ENCODE measurements around the gene STK39.

STK39 gene

DNA sequence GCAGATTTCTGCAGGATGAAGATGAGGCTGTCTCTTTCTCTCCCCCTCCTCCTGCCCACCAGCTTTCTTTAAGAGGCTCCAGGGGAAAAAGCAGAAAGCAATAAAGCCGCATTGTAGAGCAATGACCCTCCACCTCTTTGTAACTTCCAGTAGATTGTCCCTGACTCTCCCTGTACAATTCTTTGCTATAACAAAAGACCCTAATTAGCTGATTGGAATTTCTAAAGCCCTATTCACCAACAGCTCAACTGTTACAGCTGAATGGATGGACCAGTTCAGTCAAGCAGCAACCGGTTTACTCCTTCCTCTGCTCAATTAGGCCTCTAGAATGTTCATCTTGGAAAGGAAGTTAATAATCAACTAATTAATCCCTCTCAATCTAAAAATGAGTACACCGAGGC lies 301.0 kb downstream of the STK39 start:
- Histone ChIP-seq H3K9me3 (ENCODE audit: low read length) (no peaks in the 10 kb centered on the region), H3K9ac (ENCODE audit: low read length) (no peak overlapping the region), H3K4me3 (ENCODE audit: low read depth in 1 of 2, low read length in 2 of 2) (no peak overlapping the region)

DNA sequence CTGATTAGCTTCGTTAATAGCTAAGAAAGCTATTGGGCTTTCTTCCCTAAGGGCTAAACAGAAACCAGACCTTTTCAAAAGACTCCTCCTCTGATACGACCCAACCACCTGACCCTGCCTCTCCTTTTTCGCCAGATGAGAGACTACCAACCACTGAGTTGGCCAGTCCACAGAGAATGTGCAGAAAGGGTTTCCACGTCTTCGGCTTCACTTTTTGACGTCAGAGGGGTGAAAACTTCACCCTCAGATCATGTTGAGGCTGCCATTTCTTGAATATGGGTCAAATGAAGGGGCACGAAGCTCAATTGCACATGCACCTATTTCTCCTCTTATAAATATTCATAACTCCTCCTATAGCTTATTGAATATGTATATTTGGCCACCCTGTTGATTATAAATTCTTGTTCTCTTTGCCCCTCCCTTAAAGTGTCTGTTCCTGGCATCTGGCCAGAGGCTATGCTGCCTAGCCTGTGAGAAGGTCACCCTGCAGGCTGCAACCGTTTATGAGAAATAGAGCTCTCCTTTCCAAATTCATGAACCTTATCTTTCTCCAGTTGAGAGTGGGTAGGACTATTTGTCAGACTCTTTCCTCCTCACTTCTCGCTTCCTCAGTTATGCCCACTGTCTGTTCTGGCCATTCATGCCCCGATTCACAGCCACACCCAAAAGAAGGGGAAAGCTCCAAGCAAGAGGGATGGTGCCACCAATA lies 301.6 kb downstream of the STK39 start:
- H3K27ac ChIP-seq (ENCODE audit: low read depth, low read length) = no peak overlapping the region
- no peak overlapping the region for H3K9ac ChIP-seq (ENCODE audit: low read length)
- H3K36me3 ChIP-seq (ENCODE audit: insufficient read depth, low read length) = no peaks in the 10 kb centered on the region
- H3K9me3 ChIP-seq (ENCODE audit: low read length) = no peaks in the 10 kb centered on the region
- no peaks in the 10 kb centered on the region for H3K27me3 ChIP-seq (ENCODE audit: control insufficient read depth in 1 of 2, insufficient read depth in 2 of 2, low read length in 2 of 2)
- H3K4me3 ChIP-seq (ENCODE audit: low read depth in 1 of 2, low read length in 2 of 2) = no peak overlapping the region
- no peaks in the 10 kb centered on the region for H3K4me1 ChIP-seq (ENCODE audit: insufficient read depth, low read length)

More for the DNA sequence above, 301.0 kb downstream of the STK39 start:
- no peaks in the 10 kb centered on the region for H3K4me1 ChIP-seq (ENCODE audit: insufficient read depth, low read length)
- H3K27ac ChIP-seq (ENCODE audit: low read depth, low read length) = no peak overlapping the region
- no peaks in the 10 kb centered on the region for H3K36me3 ChIP-seq (ENCODE audit: insufficient read depth, low read length)
- no peaks in the 10 kb centered on the region for H3K27me3 ChIP-seq (ENCODE audit: control insufficient read depth in 1 of 2, insufficient read depth in 2 of 2, low read length in 2 of 2)

DNA sequence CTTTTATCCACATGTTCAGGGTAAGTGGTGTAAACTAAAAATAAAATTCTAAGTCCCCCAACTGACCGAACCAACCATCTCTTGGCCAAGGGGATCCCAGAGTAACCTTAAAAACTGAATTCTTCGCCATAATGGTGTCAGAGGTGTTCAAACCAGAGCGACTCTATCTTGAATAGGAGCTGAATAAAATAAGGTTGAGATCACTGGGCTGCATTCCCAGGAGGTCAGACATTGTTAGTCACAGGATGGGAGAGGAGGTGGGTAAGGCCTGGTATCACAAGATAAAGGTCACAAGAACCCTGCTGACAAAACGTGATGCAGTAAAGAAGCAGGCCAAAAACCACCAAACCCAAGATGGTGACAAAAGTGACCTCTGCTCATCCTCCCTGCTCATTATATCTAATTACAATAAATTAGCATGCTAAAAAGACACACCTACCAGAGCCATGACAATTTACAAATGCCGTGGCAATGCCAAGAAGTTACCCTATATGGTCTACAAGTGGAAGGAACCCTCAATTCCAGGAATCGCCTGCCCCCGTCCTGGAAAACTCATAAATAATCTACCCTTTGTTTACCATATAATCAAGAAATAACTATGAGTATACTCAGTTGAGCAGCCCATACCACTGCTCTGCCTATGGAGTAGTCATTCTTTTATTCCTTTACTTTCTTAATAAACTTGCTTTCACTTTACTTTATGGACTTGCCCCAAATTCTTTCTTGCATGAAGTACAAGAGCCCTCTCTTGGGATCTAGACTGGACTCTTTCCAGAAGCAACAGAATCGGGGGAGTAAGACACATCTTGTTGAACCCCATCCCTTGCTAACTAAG lies 302.4 kb downstream of the STK39 start:
- Histone ChIP-seq H3K4me1 (ENCODE audit: insufficient read depth, low read length) (no peaks in the 10 kb centered on the region), H3K9me3 (ENCODE audit: low read length) (no peaks in the 10 kb centered on the region), H3K9ac (ENCODE audit: low read length) (no peak overlapping the region), H3K36me3 (ENCODE audit: insufficient read depth, low read length) (no peaks in the 10 kb centered on the region), H3K27me3 (ENCODE audit: control insufficient read depth in 1 of 2, insufficient read depth in 2 of 2, low read length in 2 of 2) (no peaks in the 10 kb centered on the region), H3K27ac (ENCODE audit: low read depth, low read length) (no peak overlapping the region), H3K4me3 (ENCODE audit: low read depth in 1 of 2, low read length in 2 of 2) (no peak overlapping the region)

DNA sequence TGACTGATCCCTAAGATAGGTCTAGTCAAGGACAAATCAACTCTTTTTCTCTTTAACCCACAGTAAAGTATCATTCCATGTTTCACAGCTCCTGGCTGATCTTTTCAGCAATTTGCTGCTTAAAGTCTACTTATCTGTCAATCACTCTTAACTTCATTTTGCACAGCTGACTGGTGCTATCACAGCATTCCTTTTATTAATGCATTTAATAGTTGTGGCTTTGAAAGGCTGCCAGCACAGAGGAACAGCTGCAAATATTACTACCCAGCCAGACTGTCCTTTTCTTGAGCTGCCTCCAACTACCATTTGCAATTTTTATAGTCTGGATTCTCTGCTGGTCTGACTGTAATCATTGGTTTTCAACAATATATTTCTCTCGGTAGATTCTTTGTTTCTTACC lies 303.5 kb downstream of the STK39 start:
- Histone ChIP-seq H3K27ac (ENCODE audit: low read depth, low read length) (no peak overlapping the region), H3K27me3 (ENCODE audit: control insufficient read depth in 1 of 2, insufficient read depth in 2 of 2, low read length in 2 of 2) (no peaks in the 10 kb centered on the region), H3K36me3 (ENCODE audit: insufficient read depth, low read length) (no peaks in the 10 kb centered on the region), H3K4me1 (ENCODE audit: insufficient read depth, low read length) (no peaks in the 10 kb centered on the region), H3K4me3 (ENCODE audit: low read depth in 1 of 2, low read length in 2 of 2) (no peak overlapping the region), H3K9me3 (ENCODE audit: low read length) (no peaks in the 10 kb centered on the region), H3K9ac (ENCODE audit: low read length) (no peak overlapping the region)

DNA sequence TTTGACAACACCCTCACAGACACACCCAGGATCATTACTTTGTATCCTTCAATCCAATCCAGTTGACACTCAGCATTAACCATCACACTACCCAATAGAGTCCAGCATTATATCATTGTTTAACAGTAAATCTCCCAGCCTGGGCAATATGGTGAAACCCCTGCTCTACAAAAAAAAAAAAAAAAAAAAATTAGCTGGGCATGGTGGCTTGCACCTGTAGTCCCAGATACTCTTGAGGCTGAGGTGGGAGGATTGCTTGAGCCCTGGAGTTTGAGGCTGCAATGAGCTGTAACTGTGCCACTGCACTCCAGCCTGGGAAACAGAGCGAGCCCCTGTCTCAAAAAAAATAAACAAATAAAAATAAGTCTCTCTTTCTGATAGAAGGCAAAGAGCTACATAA lies 304.0 kb downstream of the STK39 start:
- H3K4me1 ChIP-seq (ENCODE audit: insufficient read depth, low read length) = no peaks in the 10 kb centered on the region
- H3K9ac ChIP-seq (ENCODE audit: low read length) = no peak overlapping the region
- H3K9me3 ChIP-seq (ENCODE audit: low read length) = no peaks in the 10 kb centered on the region
- H3K4me3 ChIP-seq (ENCODE audit: low read depth in 1 of 2, low read length in 2 of 2) = no peak overlapping the region
- no peaks in the 10 kb centered on the region for H3K27me3 ChIP-seq (ENCODE audit: control insufficient read depth in 1 of 2, insufficient read depth in 2 of 2, low read length in 2 of 2)
- H3K27ac ChIP-seq (ENCODE audit: low read depth, low read length) = no peak overlapping the region
- H3K36me3 ChIP-seq (ENCODE audit: insufficient read depth, low read length) = no peaks in the 10 kb centered on the region

DNA sequence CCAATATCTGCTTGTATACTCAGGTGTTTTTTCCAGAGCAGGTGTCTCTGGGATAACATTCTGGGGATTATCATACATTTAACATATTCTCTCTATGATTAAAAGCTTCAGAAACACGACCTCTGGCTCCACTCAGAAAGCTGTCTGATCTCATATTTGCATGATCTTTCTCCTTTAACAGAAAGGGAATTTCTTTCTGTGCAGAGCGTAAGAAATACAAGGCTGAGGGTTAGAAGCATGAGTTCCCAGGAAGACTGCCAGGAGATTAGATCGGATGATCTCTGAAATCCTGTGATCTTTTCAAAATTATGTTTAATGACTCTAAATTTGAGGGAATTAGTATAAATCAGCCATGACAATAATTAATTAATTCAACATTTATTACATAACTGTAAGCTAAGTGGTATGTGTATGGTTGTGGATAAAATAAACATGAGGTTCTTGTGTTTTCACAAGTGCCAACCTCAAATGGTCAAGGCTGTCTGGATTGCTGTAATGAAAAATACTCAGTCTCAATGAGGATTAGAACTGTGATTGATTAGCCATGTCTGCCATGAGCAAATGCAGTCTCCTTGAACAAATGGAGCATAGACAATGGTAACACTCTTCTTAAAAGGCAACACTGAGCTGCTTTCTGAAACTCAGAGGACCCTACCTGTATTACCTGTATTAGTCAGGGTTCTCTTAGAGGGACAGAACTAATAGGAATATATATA lies 304.9 kb downstream of the STK39 start:
- no peaks in the 10 kb centered on the region for H3K9me3 ChIP-seq (ENCODE audit: low read length)
- no peak overlapping the region for H3K27ac ChIP-seq (ENCODE audit: low read depth, low read length)
- no peaks in the 10 kb centered on the region for H3K4me1 ChIP-seq (ENCODE audit: insufficient read depth, low read length)
- H3K27me3 ChIP-seq (ENCODE audit: control insufficient read depth in 1 of 2, insufficient read depth in 2 of 2, low read length in 2 of 2) = no peaks in the 10 kb centered on the region
- no peak overlapping the region for H3K9ac ChIP-seq (ENCODE audit: low read length)
- H3K36me3 ChIP-seq (ENCODE audit: insufficient read depth, low read length) = no peaks in the 10 kb centered on the region
- no peak overlapping the region for H3K4me3 ChIP-seq (ENCODE audit: low read depth in 1 of 2, low read length in 2 of 2)

DNA sequence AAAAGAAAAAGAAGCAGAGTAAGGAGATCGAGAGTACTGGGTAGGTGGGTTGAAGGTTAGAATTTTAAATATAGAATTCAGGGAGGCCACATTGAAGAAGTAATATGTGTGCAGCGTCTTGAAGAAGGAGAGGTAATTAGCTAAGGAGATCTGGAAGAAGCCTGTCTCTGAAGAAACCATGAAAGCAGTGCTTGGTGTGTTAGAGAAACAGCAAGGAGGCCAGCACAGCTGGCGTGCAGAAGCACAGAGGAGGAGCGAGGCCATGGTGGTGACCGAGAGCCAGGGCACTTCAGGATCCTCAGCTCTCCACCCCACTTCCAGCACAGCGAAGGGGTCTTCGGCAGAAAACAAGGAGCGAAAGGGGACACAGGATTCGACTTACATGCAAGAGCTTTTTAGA lies 305.8 kb downstream of the STK39 start:
- no peak overlapping the region for H3K4me3 ChIP-seq (ENCODE audit: low read depth in 1 of 2, low read length in 2 of 2)
- no peak overlapping the region for H3K27ac ChIP-seq (ENCODE audit: low read depth, low read length)
- no peak overlapping the region for H3K9ac ChIP-seq (ENCODE audit: low read length)
- no peaks in the 10 kb centered on the region for H3K36me3 ChIP-seq (ENCODE audit: insufficient read depth, low read length)
- H3K27me3 ChIP-seq (ENCODE audit: control insufficient read depth in 1 of 2, insufficient read depth in 2 of 2, low read length in 2 of 2) = no peaks in the 10 kb centered on the region
- H3K9me3 ChIP-seq (ENCODE audit: low read length) = no peaks in the 10 kb centered on the region
- H3K4me1 ChIP-seq (ENCODE audit: insufficient read depth, low read length) = no peaks in the 10 kb centered on the region

DNA sequence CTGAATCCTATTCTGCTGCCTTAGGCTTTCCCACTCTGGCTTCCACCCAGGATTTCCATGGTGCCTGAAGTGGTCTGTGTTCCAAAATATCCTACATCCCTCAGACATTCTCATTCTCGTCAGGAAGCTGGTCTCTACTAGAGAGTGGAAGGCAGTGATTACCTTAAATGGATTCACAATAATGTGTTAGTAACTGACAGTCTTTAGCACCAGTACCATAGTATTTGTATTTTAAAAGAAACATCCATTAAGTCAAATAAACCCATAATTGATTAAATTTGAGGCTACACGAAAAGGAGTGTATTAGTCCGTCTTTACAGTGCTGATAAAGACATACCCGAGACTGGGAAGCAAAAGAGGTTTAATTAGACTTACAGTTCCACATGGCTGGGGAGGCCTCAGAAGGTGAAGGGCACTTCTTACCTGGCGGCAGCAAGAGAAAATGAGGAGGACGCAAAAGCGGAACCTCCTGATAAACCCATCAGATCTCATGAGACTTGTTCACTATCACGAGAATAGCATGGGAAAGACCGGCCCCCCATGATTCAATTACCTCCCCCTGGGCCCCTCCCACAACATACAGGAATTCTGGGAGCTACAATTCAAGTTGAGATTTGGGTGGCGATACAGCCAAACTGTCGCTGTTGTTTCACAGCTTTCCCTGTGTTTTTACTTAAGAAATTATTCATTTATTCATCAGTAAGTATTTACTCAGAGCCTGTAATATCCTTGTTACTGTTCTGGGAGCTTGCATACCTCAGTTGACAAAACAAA lies 306.5 kb downstream of the STK39 start:
- H3K9ac ChIP-seq (ENCODE audit: low read length) = no peak overlapping the region
- H3K4me3 ChIP-seq (ENCODE audit: low read depth in 1 of 2, low read length in 2 of 2) = no peak overlapping the region
- H3K9me3 ChIP-seq (ENCODE audit: low read length) = no peaks in the 10 kb centered on the region
- H3K27ac ChIP-seq (ENCODE audit: low read depth, low read length) = no peak overlapping the region
- no peaks in the 10 kb centered on the region for H3K36me3 ChIP-seq (ENCODE audit: insufficient read depth, low read length)
- no peaks in the 10 kb centered on the region for H3K27me3 ChIP-seq (ENCODE audit: control insufficient read depth in 1 of 2, insufficient read depth in 2 of 2, low read length in 2 of 2)
- no peaks in the 10 kb centered on the region for H3K4me1 ChIP-seq (ENCODE audit: insufficient read depth, low read length)

DNA sequence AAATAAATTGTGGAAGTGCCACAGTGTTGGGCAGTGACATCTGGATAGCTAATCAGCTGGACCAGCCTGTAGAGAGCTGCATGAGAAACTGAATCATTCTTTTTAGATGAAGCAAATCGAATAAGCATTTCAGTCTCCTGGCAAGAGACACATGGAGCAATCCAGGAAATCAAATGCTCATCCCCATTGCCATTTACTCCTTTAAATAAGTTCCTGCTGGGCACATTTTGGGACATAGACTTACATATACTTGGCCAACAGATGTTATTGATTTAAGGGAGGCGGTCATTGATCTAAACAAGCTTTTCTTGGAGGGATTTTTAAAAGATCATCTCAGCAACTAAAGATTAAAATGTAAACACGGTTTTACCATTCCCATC lies 307.1 kb downstream of the STK39 start:
- H3K36me3 ChIP-seq (ENCODE audit: insufficient read depth, low read length) = no peaks in the 10 kb centered on the region
- no peaks in the 10 kb centered on the region for H3K27me3 ChIP-seq (ENCODE audit: control insufficient read depth in 1 of 2, insufficient read depth in 2 of 2, low read length in 2 of 2)
- no peaks in the 10 kb centered on the region for H3K9me3 ChIP-seq (ENCODE audit: low read length)
- no peak overlapping the region for H3K27ac ChIP-seq (ENCODE audit: low read depth, low read length)
- no peak overlapping the region for H3K9ac ChIP-seq (ENCODE audit: low read length)
- H3K4me1 ChIP-seq (ENCODE audit: insufficient read depth, low read length) = no peaks in the 10 kb centered on the region
- no peak overlapping the region for H3K4me3 ChIP-seq (ENCODE audit: low read depth in 1 of 2, low read length in 2 of 2)

DNA sequence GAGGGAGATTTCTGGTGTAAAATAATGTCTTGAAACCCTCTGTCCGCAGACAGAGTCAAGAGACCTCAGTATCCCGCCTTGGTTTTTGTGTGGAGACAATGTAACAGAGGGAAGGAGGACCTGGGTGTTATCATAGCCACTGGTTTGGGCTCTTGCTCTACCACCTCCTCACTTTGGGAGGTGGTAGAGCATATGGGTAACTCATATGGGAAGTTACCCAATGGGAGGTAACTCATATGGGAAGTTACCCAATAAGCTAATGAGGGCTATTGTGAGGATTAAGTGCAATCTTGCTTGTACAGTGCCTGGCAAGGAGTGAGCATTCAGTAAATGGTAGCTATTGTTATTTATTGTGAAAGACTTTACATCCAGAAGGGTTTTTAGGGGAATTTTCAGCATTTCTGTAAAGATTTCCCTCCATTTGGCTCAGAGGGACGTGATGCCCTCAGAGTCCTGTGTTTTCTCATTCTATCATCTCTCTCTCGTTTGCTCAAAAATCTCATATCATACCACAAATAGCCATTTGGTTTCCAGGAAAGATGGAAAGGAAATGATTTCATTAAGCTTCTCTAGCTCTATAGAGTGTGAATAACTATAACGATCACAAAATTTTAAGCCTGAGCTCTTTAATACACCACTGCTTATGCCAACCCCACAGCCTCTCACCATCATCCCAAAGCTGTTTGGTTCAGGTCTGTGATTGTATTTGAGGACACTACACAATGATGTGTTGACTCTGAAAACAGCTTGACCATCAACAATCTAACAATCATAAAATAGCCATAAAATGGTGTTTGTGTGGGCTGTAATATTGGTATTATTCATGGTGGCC lies 307.7 kb downstream of the STK39 start:
- Histone ChIP-seq H3K36me3 (ENCODE audit: insufficient read depth, low read length) (no peaks in the 10 kb centered on the region), H3K4me1 (ENCODE audit: insufficient read depth, low read length) (no peaks in the 10 kb centered on the region), H3K4me3 (ENCODE audit: low read depth in 1 of 2, low read length in 2 of 2) (no peak overlapping the region), H3K9me3 (ENCODE audit: low read length) (no peaks in the 10 kb centered on the region), H3K9ac (ENCODE audit: low read length) (no peak overlapping the region), H3K27me3 (ENCODE audit: control insufficient read depth in 1 of 2, insufficient read depth in 2 of 2, low read length in 2 of 2) (no peaks in the 10 kb centered on the region), H3K27ac (ENCODE audit: low read depth, low read length) (no peak overlapping the region)

Measured in muscle layer of colon (tissue), 2 donors.